Gastroesophageal sphincter (tissue), 3 donors: ENCODE data around the gene ARID1B.

Experiments
- POLR2AphosphoS5 ChIP-seq: sonication (generic); formaldehyde crosslinking; IDR thresholded peaks from one replicate; pipeline ENCODE4 v1.6.1; 2017; ENCODE audit warnings: antibody characterized with exemption
- TF ChIP-seq, protein P1 (sequence below), 4 experiments: fragments of 200-600 bp in 2 of 4; fragments of 450-650 bp in 2 of 4; sonication (generic) in 1 of 4; IDR thresholded peaks; one replicate each; pipeline ENCODE4 v1.5.1; 2017 to 2019; ENCODE audit warnings: antibody characterized with exemption in 4 of 4, mild to moderate bottlenecking in 2 of 4, moderate library complexity in 2 of 4

DNA sequence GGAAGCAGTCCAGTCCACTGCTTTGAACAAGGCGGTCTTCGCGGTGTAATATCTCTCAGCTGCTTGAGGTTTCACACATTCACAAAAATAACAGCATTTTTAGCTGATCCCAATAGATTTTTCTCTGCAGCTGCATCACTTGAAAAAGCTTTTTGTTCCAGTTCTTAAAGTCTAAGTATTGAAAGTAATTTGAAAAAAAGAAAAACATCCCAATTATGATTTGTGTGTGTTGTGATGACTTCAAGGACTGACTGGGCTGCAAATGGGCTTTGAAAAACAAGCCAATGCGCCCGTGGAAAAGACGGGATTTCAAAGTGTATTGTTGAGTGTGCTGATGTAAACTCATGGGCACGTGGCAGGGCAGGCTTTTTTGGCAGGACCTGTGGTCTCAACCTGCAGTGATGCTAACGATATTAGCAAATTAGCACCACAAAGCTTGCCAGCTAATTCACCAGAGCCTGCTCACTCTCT is 395.1 kb downstream of the ARID1B start:
- TF ChIP-seq, protein P1, sequence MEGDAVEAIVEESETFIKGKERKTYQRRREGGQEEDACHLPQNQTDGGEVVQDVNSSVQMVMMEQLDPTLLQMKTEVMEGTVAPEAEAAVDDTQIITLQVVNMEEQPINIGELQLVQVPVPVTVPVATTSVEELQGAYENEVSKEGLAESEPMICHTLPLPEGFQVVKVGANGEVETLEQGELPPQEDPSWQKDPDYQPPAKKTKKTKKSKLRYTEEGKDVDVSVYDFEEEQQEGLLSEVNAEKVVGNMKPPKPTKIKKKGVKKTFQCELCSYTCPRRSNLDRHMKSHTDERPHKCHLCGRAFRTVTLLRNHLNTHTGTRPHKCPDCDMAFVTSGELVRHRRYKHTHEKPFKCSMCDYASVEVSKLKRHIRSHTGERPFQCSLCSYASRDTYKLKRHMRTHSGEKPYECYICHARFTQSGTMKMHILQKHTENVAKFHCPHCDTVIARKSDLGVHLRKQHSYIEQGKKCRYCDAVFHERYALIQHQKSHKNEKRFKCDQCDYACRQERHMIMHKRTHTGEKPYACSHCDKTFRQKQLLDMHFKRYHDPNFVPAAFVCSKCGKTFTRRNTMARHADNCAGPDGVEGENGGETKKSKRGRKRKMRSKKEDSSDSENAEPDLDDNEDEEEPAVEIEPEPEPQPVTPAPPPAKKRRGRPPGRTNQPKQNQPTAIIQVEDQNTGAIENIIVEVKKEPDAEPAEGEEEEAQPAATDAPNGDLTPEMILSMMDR (IDR thresholded peaks at IDR 0.05), result no peak
- no peak for TF ChIP-seq POLR2AphosphoS5
